ENCODE measurements around the gene LARP4B. TPM values are rescaled to one million over a fixed set of nuclear protein-coding genes. Genes with fewer than 3 reads are reported as not detected.

Gene LARP4B
- polyA plus RNA-seq, 3 donors = 7.5 to 15.4 (median 8.8) TPM

DNA sequence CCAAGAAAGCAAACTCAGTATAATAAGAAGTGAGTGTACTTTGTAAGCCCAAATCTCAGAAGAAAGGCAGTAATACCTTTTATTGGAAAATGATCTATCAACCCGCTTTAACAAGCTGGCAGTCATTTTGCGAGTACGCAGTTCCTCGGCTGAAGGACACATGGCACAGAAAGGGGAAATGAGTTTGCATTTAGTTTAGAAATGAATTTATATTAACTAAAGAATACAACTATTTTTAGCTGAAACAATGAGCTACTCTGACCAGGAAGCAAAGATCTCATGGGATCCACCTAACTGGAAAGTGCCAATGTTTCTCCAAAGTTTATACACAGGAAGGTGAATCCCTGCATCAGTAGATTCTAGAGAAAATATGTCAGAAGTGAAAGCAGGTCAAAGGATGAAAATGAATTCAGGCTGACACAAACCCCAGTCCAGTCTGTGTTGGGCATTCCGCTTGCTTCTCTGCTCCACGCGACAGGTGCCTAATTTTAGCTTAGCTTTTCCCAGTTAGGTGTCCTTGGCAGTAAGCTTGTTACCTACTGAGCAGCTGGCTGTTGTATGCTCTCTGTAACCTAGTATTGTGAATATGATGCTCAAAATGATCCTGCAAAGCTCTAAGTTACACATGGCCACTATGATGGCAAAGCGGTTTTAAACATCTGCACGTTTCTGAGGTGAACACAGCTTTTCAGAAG lies 112.8 kb downstream of the LARP4B start:
- WGBS, 3 donors = 68 to 83% (median 74%) methylated on average over 9 of the region's 9 CpGs
- no peak overlapping the region for H3K27ac ChIP-seq (ENCODE audit: low read depth, low read length)

DNA sequence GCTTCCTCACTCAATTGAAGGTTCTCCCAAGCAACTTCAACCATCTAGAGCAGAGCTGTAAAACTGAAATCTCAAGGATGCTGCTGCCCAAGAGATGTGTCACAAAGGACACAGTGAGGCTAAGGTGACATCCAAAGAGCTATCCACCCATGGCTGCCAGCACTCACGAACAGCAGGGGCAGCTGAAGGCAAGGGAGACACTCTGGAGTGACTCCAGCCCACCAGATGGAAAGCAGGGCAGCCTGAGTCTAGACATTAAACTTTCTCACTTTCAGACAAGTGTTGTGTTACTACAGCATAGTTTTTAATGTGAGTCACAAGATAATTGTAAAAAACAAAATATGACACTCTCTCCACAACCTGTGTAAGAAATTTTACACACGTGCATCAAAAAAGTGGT lies 113.5 kb downstream of the LARP4B start:
- no peak overlapping the region for H3K27ac ChIP-seq (ENCODE audit: low read depth, low read length)
- 85 to 89% (median 86%) methylated on average over 2 of the region's 2 CpGs for WGBS, 3 donors

DNA sequence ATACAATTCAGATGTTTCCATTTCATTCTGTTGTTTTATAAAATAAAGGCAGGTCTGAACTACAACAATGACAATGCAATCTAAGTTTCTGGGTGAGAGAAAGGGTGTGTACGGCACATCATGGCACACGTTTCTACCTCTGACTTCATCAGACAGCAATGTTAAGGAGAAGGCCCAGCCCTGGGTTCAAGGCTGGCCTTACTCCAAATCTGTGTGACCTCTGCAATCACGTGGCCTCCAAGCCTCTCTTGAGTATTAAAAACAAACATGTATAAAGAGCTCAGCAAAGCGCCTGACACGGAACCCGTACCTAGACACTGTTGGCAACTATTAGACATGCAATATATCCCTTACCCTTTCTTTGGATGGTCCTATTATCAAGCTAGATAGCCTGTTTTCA lies 114.1 kb downstream of the LARP4B start:
- H3K27ac ChIP-seq (ENCODE audit: low read depth, low read length) = no peak overlapping the region
- 78 to 80% (median 80%) methylated on average over 6 of the region's 6 CpGs for WGBS, 3 donors

DNA sequence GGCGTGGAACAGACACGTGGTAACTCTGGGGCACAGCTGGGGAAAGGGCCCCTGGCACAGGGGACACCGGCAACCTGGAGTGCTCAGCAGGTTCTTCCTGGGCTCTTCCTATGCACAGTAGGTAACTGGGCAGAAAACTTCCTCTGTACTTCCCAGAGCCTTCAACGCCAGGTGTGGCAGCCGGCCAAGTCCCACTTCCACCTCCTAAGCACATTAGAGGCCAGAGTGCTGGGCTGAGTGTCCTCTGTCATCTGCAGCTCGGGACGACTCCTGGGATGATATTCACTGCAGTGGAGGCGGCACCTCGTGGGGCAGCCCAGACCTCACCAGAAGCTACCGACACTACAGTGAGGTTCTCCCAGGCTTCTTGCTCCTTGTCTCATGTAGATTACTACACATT lies 114.5 kb downstream of the LARP4B start:
- H3K27ac ChIP-seq (ENCODE audit: low read depth, low read length) = no peak overlapping the region
- 74 to 93% (median 75%) methylated on average over 10 of the region's 10 CpGs for WGBS, 3 donors

DNA sequence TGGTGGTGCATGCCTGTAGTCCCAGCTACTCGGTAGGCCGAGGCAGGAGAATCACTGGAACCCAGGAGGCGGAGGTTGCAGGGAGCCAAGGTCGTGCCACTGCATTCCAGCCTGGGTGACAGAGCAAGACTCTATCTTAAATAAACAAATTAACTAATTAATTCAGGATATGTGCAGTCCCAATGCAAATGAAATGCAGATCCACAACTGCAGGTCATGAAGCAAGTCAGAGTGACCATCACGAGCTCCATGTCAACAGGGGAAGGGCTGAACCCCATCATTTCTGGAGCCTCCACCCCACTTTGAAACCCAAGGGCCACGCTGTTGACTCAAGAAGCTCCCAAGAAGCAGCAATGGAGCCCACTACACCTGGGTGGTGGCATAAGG lies 115.4 kb downstream of the LARP4B start:
- H3K27ac ChIP-seq (ENCODE audit: low read depth, low read length) = no peak overlapping the region
- WGBS, 3 donors = 86 to 97% (median 97%) methylated on average over 6 of the region's 6 CpGs

DNA sequence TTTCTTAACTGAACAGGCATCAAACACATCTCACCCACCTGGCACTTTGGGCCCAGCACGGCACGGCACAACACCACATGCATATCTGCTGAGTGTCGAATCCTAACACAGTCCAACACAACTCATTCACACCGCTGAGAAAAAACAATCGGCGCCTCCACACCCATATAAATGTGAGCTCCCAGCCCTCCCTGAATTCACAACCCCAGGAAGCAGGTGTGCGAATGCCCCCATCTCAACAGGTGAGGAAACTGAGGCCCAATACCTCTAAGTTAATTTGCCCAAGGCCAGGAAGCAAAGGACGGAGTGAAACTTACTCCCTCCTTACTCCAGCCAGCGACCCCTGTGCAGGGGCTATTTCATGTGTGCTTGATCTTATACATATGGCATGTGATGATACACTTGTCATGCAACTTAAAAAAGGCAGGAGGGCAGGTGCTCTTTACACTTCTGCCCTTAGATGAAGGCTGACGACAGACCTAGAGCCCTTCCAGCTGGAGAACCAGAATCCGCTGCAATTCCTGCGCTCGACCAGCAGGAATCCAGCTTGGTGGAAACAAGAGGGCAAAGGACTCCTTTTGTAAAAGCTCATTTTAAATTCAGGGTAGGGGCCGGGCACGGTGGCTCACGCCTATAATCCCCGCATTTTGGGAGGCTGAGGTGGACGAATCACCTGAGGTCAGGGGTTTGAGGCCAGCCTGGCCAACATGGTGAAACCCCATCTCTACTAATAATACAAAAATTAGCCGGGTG lies 116.0 kb downstream of the LARP4B start:
- no peak overlapping the region for H3K27ac ChIP-seq (ENCODE audit: low read depth, low read length)
- 95 to 98% (median 97%) methylated on average over 19 of the region's 19 CpGs for WGBS, 3 donors

DNA sequence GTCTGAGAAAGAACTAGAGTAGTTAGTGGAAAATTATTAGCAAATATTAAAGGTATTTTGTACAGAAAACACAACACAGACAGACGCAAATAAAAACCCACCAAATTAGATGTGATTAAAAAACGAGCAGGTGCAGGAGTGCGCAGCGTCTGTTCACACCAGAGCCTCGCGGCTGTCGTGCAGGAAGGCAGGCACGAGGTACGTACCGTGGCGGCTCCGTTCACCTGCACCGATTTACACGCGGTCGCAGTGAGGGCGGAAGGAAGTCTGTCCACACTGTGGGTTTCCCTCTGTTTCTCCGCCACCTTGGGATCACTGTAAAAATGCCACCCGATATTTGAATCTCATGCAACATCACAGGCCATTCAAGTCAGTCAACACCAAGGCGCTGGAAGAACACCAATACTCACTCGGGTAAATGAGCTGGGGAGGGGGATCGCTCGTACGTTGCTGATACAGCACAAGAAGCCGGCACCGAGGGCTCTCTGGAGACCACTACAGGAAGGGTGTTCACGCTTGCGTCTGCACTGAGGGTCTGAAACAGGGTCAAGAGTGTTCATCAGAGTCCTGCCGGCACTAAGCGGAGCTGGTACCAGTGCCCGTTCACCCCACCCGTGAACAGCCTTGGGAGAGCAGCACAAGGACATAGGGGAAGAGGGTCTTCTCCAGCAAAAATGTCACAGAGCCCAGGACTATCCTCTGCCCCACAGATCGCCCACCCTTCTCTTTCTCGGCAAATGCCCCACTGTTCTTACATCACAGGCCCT lies 116.8 kb downstream of the LARP4B start:
- H3K27ac ChIP-seq (ENCODE audit: low read depth, low read length) = no peak overlapping the region
- WGBS, 3 donors = 95 to 96% (median 96%) methylated on average over 32 to 34 of the region's 34 CpGs

DNA sequence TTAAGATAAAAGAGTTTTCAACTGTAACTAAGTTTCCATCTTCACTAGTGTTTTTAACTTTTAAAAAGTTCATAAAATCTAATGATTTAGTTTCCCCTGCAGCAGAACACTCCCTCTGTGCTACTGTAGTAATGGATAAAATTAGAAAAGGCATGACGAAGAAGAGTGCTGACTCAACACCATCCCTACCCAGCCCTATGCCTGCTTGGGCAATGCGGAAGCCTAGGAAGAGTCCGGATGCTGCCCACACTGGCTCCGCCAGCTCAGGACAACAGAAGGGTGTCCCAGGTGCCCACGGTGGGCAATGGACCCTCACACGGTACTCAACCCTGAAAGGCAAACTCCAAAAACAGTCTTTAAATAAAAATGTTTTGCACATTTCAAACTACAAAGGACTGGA lies 118.2 kb downstream of the LARP4B start:
- H3K27ac ChIP-seq (ENCODE audit: low read depth, low read length) = no peak overlapping the region
- WGBS, 3 donors = 92 to 95% (median 92%) methylated on average over 6 of the region's 6 CpGs

DNA sequence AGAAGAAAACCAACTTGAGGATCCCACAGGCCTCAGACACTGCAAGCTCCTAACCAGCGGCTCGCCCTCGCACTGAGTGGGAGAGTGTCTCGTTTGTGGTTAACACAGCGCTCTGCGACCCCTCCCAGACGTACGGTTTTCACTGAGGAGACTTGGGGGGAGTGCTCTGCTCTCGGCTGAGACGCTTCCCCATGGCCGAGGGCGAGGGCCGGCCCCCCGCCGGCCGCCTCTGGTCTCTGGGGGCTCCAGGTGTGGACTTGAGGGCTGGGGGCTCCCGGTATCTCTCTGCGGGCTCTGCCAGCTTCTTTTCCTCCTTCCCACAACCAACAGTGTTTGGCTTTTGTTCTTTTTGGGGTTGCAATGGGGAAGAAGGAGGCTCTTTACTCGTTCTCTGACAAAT lies 118.7 kb downstream of the LARP4B start:
- WGBS, 3 donors = 89 to 93% (median 90%) methylated on average over 19 of the region's 19 CpGs
- H3K27ac ChIP-seq (ENCODE audit: low read depth, low read length) = no peak overlapping the region

DNA sequence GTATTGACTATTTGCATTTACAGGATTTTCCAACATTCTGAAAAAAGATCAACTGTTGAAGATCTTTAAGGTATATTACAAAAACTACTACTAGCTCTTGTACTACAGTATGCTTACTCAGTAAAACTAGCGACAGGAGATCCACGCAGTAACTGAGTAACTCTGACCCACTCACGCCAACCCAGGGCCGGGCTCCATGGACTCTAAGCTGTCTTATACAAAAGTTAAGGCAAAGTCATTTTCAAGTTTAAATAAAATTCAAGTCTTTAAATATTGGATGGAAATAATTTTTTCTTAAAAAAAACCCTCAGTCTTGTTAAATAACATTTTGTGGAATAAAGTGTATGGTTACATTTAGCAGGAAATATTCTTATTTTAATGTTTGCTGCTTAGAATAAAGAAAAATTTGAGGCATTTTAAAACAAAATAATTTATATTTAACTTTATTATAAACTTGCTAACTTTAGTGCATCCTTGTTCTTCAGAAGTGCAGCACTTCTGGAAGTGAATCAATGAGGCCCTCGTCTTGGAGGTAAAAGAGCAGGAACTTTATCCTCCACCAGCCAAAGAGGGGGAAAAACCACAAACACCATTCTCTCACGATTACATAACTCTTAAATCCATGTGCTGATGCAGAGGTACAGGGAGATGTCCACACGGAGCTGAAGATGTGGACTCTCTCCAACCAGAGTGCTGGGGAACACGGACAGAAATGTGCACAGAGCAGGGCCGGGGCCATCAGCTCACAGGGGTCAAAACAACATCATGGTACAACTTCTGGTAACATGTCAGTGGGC lies 119.9 kb downstream of the LARP4B start:
- 73 to 88% (median 80%) methylated on average over 9 of the region's 9 CpGs for WGBS, 3 donors
- no peak overlapping the region for H3K27ac ChIP-seq (ENCODE audit: low read depth, low read length)

DNA sequence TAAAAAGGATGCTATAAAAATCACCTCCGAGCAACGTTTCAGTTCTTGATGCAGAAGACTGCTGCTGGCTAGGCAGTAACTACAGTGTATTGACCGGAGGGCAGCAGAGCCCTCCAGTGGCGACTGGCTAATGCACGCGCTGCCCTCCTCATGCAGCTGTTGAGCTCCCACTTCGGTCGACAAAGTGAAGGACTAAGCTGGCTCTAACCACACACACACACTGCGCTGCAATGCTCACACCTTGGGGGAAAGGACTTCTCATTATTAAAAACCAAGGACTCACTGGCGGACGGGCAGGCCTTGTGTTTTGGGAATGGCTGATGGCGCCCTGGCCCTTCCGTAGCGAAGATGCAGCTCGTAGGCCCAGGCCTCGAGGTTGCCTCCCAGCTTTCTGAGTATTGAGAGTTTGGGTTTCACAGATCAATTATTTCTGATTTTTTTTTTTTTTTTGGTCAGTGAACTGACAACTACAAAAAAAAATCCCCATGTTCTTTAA lies 121.1 kb downstream of the LARP4B start:
- 77 to 84% (median 81%) methylated on average over 16 of the region's 16 CpGs for WGBS, 3 donors
- no peak overlapping the region for H3K27ac ChIP-seq (ENCODE audit: low read depth, low read length)

DNA sequence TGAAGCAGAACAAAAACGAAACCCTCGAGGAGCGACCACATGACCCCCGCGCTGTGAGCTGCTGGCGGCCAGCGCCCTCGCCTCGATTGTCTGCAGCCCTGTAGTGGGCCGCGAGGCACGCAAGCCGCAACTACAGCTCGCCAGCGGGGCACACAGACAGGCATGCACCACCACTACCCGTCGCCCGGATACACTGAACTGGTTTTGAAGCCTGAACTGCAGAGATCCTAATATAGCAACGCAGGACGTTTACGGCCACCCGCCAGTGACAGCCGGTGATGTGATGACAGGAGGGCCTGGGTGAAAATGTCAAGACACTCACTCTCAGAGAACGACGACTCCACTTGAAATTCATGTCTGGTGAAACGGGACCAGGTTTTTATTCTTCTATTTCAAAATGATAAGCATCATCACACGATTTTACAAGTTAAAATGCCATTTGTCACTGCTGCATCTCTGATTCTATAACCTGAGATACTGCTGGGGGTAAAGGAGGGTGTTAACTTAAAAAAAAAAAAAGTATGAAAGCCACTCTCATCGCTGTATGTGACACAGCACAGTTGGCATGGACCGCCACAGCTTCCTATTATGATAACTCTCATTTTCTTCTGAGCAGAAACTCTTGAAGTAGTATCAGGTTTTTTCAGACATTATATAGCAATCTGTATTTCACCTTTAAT lies 121.7 kb downstream of the LARP4B start:
- H3K27ac ChIP-seq (ENCODE audit: low read depth, low read length) = no peak overlapping the region
- 96% methylated on average over 29 of the region's 29 CpGs for WGBS, 3 donors

DNA sequence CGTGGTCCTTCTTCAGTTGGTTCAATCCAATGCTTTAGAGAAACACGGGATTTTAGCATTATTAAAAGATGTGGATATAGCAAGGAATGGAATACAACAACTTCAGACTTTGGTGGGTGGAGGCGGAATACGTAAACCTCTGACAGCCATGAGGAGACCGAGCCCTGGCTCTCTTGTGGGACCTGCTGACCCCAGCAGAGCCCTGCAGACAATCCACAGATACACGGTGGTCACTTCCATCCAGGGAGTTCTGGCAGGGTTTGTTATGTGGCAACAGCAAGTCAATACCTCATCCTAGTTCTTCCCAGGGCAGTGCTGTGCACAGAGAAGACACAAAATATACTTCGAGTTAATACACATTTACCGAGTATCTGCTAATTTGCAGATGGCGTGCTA lies 123.5 kb downstream of the LARP4B start:
- no peak overlapping the region for H3K27ac ChIP-seq (ENCODE audit: low read depth, low read length)
- 89 to 91% (median 90%) methylated on average over 9 of the region's 9 CpGs for WGBS, 3 donors

DNA sequence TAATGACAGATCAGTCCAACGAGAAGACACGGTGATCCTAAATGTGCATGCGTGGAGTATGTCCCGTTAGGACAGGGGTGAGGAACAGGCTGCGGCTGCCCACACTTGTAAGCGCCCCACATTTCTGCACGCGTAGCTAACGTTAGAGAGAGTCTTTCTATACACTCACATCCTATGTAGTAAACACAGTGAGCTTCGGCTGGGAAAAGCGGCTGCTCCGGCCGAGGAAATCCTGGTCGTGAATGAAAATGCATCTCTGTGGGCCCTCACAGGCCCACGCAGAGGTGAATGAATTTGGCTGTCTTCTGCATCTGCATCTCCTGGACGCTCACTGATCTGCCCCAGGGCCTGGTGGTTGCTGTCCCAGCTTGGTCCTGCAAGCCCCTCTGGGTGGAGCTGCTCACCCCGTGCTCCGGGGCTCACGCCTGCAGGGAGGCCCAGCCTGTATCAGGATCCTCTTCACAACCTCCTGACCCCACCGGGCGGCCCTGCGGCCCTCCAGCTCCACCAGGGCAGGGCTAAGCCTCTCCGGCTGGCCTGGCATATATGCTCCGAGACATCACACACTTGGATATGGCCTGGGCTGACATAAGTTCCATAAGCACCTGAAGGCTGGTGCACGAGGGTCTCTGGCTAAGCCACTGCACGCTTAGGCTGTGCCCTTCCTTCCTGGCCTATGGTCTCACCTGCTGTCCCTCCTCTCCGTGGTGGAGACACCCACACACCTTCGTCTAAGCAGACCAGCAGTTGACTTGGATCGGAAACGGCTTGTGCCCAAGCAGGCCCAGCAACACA lies 124.1 kb downstream of the LARP4B start:
- H3K27ac ChIP-seq (ENCODE audit: low read depth, low read length) = no peak overlapping the region
- 92 to 96% (median 93%) methylated on average over 29 to 30 of the region's 30 CpGs for WGBS, 3 donors

DNA sequence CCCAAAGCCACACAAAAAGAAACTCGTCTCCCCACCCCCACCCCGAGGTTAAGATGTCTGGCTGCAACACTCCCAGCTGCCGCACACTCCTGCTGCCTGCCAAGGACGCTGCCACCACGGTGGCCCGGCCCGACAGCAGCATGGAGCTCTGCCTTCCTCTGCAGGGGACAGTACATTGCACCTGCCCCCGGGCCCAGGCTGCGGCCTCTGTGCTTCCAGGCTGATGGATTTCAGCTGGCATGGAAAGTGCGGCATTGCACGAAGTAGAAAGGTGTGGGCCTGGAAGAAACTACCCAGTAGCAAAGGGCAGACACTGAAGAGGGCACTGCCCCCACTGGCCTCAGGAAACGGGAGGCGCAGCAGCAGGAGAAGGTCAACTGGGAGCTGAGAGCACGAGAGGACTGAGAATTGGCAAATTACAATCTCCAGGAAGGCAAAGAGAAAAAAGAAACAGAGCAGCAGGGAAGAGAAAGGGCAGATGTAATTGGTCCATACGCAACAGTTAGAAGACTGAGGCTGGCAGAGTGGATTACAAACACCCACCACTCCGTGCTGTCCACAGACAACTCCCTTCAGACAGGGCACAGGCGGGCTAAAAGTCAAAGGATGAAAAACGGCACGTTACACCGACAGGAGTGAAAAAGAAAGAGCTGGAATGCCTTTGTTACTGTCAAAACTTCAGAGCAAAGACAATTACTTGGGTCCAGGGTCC lies 124.9 kb downstream of the LARP4B start:
- H3K27ac ChIP-seq (ENCODE audit: low read depth, low read length) = no peak overlapping the region
- WGBS, 3 donors = 62 to 82% (median 72%) methylated on average over 20 of the region's 20 CpGs

DNA sequence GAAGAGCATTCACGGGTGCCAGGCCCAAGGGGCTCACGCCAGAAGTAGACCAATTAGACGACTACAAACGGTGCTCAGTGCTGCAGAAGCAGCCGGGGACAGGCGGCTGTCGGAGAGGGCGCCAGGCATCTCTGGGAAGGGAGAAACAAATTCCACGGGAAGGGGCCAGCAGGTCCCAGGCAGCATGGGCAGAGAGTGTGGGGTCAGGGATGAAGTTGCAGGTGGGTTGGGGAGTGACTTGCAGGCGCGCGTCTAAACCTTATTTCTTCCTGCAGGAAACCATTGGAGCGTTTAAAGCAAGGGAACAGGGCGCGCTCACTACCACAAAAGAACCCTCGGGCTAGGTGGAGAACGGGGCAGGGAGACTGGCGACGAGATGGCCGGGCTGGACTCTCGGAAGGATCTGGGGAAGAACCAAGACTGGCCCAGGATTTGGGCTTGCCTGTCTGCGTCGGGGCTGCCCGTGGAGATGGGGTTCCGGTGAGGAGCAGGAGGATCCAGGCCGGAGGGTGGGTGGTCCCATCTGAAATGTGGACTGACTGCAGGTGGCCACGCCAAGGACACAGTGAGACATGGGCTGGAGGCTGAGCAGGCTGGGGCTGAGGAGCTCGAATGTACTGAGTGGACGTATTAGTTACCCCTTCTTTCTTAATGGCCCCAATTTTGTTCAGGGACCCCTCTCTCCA lies 125.7 kb downstream of the LARP4B start:
- H3K27ac ChIP-seq (ENCODE audit: low read depth, low read length) = no peak overlapping the region
- 90 to 93% (median 92%) methylated on average over 29 of the region's 29 CpGs for WGBS, 3 donors

Data from adipose tissue (tissue), 3 donors.